ENCODE measurements around the gene SLC13A5. TPM values are rescaled to one million over a fixed set of nuclear protein-coding genes. Genes with fewer than 3 reads are reported as not detected.
A peak's percentile ranks its signal among the peaks of the same experiment; 100 is the strongest.
"Not testable (repeated sequence)": the region's sequence is repeated elsewhere in the genome, so short reads cannot be mapped to it uniquely, and the experiment has no call there.

SLC13A5 gene
- polyA plus RNA-seq, 1 donor: 3.3 TPM

DNA sequence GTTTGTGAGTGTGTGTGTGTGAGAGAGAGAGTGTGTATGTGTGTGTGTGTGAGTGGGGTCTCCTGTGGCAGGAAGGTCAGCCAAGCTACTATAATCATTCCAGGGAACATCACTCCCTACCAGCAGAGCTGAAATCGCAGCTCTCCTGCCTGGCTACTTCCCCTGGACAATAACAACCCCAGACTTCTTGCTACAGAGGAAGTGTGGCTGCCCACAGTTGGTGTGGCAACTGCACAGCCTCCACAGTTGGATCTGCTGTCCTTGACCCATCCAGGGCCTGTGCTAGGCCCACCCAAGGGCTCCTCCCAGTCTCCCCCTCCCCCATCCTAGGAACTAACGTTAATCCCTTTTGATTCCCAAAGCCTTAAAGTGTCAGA, 1.5 kb downstream of the SLC13A5 start:
- no peak for DNase-seq

DNA sequence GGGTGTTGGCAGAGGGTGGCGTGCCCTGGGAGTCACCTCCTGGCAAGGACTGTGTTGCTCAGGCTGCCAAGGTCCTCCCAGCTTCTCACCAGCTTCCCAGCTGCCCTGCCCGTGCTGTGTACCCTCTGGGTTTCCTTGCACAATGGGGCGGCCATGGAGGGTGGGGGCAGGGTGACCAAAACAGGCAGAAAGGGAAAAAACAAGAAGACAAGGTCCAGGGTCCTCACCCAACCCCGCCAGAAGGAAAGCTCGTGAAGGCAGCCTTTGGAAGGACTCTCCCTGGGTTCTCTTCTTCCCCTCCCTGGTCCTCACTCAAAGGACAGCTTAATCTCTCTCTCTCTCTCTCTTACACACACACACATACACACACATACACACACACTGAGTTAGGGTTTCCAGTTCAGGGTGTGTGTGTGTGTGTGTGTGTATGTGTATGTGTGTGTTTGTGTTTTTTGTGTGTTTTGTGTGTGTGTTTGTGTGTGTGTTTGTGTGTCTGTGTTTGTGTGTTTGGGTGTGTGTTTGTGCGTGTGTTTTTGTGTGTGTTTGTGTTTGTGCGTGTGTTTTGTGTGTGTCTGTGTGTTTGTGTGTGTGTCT, 2.0 kb downstream of the SLC13A5 start:
- no peak for DNase-seq

DNA sequence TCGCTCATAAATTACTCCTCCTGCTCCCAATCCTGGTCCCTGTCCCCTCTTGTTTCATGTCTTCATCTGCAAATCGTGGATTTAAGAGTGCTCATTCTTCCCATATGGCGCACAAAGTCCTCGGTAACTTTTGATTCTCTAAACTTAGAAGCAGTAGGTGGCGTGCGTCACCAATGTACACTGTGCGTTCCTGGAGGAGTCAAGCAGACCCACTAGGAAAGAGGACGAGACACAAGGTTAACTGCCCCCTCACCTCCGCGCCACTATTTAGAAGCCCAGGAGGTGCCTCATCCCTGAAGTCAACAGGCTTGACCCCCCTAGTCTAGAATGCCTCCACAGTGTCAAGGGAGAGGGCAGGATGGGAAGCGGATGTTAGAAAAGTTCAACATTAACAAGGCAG, 2.9 kb downstream of the SLC13A5 start:
- no peak for DNase-seq

- DNase-seq: no peak
Observed at GRCh38 chr17:6708357-6708961, 4.7 kb downstream of the SLC13A5 start.

DNA sequence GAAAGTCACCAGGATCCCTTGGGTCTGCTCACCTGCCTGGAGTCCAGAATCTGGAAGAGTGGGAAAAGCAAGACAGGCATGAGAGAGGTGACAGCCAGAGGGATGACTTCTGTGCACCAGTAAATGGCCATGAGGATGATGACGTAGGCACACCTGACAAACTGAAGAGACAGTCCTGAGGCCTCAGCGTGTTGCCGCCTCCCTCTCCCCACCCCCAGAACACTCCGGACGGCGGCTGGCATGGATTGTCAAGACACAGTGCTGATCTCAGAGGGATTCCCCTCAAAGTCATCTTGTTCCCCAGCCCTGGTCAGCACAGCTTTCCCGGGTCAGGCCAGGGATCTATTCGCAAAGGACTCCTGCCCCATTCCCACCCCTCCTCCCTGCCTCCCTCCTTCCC, 6.2 kb downstream of the SLC13A5 start:
- no peak for DNase-seq

DNA sequence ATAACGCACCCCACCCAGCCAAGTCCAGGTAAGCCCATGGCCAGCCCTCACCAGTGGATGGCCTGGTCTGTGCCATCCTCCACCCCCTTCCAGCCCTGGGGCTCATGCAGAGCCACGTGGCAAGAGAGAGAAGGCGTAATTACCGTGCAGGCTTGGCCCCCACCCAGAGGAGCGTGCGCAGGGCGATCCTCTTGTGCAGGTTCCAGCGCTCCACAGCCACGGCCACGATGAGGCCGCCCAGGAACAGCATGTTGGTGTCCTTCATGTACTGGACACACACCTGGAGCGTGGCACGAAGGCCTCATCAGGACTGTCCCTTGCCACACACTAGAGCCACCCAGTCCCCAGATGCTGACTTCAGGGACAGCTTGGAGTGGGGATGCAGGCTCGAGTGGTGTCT, 6.7 kb downstream of the SLC13A5 start:
- no peak for DNase-seq

GRCh38 chr17:6704470-6705052, 8.6 kb downstream of the SLC13A5 start:
- DNase-seq: no peak

DNA sequence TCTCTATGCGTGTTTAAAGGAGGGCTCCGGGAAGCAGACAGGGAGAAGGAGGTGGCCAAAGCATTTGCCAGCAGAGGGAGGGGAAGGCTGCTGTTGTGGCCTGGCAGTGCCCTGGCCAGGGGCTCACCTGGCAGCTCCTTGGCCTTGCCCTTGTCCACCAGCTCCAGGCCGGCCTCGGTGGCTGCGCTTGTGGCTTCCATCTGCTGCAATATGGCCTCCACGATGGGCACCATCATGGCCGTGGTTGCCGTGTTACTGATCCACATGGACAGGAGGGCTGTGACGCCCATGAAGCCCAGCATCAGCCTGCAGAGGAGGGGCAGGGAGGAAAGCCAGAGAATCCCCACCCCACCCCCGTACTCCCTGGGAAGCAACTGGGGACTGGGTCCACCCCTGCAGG, 9.4 kb downstream of the SLC13A5 start:
- no peak for DNase-seq

DNA sequence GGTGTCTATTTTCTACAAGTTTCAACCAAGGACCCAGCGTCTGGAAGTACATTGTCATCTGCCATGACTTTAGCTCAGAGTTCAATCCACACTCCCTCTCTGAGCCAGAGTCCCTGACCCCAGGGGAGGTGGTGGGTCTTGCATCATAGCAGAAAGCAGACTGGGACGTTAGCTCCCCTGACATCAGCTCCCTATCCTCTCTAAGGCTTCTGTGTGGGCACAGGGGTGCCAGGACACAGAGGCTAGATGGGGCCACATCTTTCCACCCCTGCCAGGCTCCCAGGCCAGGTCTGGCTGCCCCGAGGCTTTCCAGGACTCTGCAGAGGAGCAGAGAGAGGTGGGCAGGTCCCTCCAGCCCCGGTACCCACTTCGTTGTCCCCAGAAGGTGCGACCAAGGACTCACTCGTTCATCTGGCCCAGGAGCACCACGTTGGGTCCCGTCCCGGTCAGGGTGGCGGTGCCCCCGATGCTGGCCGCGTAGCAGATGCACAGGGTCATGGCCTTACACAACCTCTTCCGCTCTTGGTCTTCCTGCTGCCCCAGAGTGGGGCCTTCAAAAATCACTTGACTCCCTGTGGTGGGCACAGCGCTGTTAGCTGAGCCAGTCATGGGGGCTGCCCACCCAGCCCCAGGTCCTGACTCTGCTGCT, 10.5 kb downstream of the SLC13A5 start:
- DNase-seq: no peak

DNA sequence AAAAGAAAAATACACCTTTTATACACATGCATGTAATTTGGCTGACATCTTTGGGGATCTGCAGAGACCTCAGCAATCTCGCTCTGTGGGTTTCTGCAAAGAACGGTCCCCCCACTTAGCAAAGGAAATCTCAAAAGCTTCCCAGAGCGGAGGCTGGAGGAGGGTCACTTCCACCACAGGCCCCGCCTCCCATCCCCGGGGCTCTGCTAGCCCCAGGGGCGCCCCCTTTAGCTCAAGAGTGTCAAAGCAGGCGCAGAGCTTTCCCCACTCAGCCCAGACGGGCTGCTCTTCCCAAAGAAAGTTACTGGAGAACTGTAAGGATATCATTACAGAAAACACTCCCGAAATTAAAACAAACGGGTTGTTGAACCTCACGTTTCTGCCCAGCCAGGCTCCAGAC, 11.4 kb downstream of the SLC13A5 start:
- peak; percentile 20 for DNase-seq

- DNase-seq: no peak
Observed at GRCh38 chr17:6700948-6701307, 12.2 kb downstream of the SLC13A5 start.

DNA sequence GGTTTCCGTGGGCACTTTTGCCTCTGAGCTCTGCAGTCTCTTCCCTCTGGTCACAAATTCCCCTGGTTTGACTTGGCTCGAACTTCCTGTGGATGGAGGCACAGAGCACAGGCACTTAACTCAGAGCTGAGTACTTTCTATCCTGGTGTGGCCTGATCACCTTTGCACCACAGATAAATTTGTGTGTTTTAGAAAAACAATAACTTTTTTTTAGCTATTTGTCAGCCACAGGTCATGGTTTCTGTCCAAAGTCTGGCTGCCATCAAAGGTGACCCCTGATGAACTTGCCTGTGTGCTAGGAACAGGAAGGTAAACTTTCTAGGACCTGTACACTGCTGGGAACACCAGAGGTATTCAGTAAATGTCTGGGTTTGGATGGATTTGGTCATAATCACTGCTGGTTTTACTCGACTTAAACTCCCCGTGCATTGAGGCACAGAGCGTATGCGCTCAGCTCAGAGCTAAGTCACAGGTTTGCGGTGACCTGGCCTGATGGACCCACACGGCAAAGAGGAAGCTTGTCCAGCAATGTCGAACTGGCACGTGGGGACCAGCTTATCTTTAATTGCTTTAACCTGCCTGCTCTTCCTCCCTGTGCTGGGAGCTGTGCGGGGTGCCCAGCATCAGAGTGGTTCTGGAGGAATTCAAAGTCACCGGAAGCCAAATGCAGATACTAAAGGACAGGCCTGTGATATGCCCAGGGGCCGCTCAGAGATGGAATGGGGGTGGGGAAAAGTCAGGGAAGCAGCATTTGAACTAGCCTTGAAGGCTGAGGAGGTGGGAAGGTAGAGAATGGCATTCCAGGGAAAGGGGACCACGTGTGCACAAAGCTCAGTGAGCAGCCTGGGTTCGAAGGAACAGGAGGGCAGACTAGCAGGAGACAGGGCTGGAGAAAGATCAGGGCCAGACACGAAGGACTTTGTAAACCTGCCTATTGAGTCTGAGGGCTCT, 12.9 kb downstream of the SLC13A5 start:
- no peak for DNase-seq

DNA sequence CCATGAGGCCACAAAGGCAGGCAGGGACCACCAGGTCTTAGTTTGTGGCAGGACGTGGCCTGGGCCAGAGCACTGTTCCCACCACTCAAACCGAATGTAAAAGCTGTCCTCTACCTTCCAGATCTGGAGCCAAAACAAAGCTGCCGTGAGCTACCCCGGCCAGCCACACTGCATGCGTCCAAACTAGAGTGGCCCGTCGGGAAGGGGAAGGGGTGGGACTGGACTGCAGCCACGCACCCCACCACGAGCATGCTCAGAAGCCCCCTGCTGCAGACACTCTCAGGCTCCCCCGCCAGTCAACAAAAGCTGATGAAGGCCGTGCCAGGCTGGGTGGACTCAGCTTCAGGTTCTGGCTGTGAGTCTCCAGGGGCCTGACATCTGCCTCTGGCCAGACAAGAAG, 15.2 kb downstream of the SLC13A5 start:
- no peak for DNase-seq

DNA sequence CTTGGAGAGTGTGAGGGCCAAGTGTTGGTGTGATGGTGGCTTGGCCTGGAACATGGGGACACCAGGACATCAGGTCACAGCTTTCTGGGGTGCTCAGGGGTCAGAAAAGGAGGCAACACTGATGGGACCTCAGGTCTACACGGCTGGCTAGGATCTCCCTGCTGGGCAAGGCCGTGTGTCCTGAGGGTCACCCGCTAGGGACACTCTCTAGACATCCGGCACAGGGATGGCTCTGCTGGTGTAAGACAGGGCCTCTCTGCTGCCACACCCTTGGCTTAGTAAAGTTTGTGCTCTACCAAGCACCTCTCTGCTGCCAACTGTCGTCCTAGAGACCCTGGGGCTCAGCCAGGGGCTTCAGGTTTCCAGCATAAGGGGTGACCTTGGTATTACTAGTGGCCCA, 16.3 kb downstream of the SLC13A5 start:
- no peak for DNase-seq

DNA sequence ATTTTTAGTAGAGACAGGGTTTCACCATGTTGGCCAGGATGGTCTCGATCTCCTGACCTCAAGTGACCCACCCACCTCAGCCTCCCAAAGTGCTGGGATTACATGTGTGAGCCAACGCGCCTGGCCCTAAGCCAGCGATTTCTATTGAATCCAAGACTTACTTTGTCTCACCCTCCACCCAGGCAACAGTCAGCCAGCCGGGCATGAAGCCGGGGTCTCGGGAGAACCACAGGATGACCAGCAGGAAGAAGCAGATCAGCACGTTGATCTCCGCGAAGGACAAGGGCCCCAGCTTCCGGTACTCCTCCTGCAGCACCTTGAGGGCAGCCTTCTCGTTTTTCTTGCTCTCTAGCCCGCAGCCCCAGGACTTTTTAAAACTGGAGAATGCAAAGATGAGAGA, 17.6 kb downstream of the SLC13A5 start:
- DNase-seq: no peak

DNA sequence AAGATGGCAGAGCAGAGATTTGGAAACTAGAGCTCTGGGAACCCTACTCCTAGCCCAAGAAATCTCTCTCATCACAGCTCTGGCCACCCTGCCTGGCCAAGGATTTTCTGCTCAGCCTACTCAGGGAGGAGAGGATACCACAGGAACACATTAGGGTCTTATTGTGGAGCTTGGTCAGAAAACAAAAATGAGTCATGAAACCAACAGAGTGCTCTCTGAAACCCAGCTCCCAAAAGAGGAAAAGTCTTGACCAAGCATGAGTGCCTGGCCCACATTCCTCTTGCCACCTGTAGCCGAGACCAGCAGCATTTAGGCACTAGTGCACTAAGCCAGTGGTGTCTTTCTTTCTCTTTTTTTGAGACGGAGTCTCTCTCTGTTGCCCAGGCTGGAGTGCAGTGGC, 18.1 kb downstream of the SLC13A5 start:
- no peak for DNase-seq

GRCh38 chr17:6691958-6692357, 21.2 kb downstream of the SLC13A5 start:
- not testable (repeated sequence) for DNase-seq

DNA sequence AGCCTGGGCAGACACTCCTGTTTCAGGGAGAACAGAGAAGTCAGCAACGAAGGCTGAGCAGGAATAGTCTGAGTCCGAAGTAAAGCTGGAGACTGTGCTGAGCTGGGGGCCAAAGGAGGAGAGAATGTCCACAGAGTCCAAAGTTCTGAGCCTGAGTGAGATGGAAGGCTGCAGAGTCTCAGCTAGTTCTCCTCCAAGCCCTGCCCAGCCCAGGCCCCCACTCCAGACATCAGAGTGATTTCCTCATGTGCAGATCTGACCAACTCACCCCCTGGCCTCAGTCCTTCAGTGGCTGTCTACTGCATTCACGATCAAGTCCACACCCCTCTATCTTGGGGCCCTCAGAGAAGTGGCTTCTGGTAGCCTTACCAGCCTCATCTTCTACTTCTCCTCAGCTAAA, 21.6 kb downstream of the SLC13A5 start:
- no peak for DNase-seq

DNA sequence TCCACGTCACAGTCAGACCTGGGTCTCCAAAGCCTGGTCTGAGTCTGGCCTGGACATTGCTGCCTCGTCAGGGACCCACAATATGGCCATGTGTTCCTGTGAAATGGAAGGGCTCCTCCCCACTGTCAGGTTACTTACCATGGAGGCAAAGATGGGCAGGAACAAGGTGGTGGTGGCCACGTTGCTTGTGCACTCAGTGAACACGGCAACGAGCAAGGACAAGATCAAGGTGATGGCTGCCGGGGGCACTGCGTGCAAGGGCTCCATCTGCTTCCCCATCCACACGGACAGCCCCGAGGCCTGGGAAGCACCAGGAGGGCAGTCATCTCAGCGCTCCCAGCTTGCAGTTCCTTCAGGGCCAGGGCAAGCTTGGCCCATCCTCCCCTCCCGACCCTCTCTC, 22.5 kb downstream of the SLC13A5 start:
- DNase-seq: no peak

DNA sequence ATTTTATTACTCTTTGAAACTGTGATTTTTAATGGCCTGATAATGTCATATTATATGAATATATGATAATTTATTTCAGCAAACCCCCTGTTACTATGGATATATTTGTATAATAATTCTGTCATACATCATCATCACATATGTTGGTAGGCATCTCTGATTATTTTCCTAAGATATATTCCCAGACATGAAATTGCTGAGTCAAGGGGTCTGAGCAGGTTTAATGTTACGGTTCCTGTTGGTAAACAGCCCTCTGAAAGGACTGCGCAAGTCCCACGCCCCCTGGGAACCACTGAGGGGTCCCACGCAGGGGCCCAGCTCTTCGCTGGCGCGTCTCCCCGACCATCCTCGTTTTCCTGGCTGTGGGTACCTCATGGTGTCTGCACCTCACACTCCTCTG, 24.2 kb downstream of the SLC13A5 start:
- no peak for DNase-seq

DNA sequence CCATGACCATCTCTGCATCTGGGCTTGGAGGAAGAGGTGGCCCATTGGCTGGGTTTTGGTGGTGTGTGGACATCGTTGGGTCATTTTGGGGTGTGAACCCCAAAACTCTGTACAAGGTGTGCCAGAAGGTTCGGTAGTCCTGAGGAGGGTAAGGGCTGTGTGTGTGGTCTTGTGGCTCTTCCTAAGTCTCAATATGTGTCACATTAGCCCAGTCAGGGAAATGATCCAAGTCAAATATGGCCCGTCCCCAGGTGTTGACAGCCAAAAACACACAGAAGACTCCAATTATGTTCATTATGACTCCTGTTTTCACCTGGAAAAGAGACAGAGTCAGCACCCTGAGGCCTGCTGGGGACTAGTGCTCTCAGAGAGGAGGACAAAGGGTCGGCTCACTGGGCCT, 27.1 kb downstream of the SLC13A5 start:
- no peak for DNase-seq

Data from left kidney (tissue), 2 donors.